Stimulated activated CD8-positive, alpha-beta memory T cell treated with anti-CD3 and anti-CD28 coated beads, Interleukin-7, amount 100 ng/mL, for 24 hours (primary cell): ENCODE measurements around the gene SOX6.
"Not testable (repeated sequence)": the region's sequence is repeated elsewhere in the genome, so short reads cannot be mapped to it uniquely, and the experiment has no call there.

Experiments
- DNase-seq: peaks from one replicate; pipeline ENCODE4 v3.0.0-alpha.2; 2020; ENCODE audit warnings: low read depth

The SOX6 gene

GRCh38 chr11:16148301-16148931 is 207.9 kb downstream of the SOX6 start:
- no peak for DNase-seq

DNA sequence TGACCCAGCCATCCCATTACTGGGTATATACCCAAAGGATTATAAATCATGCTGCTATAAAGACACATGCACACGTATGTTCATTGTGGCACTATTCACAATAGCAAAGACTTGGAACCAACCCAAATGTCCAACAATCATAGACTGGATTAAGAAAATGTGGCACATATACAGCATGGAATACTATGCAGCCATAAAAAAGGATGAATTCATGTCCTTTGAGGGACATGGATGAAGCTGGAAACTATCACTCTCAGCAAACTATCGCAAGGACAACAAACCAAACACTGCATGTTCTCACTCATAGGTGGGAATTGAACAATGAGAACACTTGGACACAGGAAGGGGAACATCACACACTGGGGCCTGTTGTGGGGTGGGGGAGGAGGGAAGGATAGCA is 209.4 kb downstream of the SOX6 start:
- not testable (repeated sequence) for DNase-seq

DNA sequence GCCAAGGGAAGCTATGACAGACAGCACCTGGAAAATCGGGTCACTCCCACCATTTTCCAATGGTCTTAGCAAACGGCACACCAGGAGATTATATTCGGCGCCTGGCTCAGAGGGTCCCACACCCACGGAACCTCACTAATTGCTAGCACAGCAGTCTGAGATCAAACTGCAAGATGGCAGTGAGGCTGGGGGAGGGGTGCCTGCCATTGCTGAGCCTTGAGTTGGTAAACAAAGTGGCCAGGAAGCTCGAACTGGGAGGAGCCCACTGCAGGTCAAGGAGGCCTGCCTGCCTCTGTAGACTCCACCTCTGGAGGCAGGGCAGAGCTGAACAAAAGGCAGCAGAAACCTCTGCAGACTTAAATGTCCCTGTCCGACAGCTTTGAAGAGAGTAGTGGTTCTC is 214.7 kb downstream of the SOX6 start:
- DNase-seq, result not testable (repeated sequence)

DNA sequence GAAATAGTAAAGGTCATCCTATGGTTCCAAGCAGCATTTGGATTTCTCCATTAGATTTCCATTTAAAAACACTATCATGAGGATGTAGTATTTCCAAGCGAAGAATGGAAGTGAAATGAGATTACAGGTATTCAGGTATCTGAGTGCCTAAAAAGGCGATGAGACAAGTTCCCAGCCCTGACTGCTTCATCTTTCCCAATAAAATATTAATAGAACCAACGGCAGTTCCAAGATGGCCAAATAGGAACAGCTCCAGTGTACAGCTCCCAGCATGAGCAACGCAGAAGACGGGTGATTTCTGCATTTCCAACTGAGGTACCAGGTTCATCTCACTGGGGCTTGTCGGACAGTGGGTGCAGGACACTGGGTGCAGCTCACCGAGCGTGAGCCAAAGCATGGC is 215.2 kb downstream of the SOX6 start:
- DNase-seq, result not testable (repeated sequence)

GRCh38 chr11:16136792-16137390 is 219.5 kb downstream of the SOX6 start:
- no peak for DNase-seq

DNA sequence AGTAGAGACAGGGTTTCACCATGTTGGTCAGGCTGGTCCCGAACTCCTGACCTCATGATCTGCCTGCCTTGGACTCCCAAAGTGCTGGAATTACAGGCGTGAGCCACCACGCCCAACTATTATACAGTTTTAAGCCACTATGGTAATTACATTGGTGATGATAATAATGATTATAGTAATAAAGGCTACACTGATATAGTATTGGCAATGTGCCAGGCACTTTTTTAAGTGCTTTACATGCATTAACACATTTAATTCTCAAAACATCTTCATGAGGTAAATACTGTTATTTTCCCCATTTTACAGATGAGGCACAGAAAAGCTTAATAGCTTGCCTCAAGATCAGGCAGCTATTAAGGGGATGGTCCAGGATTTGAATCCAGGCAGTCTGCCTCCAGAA is 222.5 kb downstream of the SOX6 start:
- DNase-seq, result no peak

- DNase-seq, result no peak
Measured at GRCh38 chr11:16127732-16128131, 228.6 kb downstream of the SOX6 start.

DNA sequence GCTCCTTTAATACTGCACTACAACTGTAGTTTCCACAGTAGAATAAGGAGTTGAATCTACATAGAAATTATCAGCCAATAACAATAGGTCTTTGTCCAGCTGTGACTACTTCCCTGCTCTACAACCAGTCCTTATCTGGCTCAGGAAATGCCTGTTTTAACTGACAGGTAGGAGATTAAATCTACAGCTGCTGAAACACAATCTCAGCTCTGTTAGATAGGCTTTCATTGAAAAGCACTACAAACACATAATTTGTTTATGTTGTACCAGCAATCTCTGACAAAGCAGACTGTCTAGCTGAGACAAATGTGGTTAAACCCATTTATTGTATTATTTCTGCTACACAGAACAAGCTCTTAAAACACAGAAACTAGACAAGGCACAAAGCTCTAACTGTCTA is 230.0 kb downstream of the SOX6 start:
- no peak for DNase-seq

- DNase-seq, result no peak
Measured at GRCh38 chr11:16125796-16126195, 230.6 kb downstream of the SOX6 start.

DNA sequence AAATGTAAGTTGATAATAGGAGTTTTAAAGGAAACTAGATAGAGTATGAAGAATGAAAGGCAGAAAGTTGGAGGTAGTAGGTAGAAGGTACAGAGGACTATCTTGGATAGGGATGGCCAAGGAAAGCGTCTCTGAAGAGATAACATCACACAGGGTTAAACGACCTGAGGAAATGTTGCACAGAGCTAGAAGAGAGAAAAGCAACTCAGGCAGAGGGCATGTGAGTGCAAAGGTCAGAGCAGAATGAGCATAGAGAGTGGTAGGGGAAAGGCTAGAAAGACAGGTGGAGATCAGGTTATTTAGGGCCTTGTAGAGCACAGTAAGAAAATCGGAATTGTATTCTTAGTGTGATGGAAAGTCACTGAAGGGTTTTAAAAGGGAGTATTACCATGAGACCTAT is 232.0 kb downstream of the SOX6 start:
- no peak for DNase-seq

GRCh38 chr11:16121853-16122252 is 234.5 kb downstream of the SOX6 start:
- DNase-seq, result no peak

DNA sequence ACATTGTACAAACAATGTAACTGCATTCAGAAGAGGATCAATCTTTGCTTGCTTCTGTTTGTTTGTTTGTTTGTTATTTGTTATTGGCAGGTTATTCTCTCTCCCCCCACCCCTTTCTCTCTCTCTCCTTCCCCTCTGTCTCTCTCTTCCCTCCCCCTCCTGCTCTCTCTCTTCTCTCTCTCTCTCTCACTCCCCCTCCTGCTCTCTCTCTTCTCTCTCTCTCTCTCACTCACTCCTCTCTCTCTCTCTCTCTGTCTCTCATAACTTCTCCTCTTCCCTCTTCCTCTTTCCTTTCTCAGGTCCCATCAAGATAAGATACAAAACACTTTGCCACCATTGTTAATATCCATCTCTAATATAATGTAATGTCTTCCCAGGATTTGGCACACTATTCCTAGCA is 236.3 kb downstream of the SOX6 start:
- DNase-seq, result no peak

- no peak for DNase-seq
Measured at GRCh38 chr11:16117989-16118756, 238.2 kb downstream of the SOX6 start.

DNA sequence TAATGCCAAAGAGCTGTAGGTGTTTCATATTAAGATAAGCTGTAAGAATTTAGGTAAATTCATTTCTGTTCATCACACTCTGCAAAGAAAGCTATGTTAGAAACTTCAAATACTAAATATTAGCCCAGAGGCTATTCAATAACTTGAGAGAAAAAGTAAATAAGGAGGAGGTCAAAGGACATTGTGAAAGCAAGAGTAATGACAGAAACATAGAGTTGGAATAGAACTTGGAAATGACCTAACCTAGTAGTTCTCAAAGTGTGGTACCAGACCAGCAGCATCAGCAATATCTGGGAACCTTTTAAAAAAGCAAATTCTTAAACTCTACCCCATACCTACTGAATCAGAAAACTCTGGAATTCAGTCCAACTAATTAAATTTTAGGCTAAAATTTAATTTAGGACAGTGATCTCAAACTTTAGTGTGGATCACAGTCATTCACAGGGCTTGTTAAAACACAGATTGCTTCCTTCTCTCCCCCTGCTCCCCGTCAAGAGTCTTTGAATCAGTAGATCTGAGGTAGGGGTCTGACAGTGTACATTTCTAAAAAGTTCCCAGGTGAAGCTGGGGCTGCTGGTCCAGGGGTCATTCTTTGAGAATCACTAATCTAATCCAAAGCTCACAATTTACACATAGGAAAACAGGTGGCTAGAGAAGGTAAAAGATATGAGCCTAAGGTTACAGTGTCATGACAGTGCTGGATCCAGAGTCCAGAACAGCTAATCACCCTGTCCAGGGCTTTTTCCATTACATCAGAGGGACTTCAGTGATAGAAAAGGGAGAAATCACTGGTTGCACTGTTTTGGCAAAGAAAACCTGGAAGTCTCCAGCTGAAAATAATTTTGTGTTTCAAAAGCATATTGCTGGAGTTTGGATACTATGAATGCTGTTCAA is 241.1 kb downstream of the SOX6 start:
- no peak for DNase-seq

DNA sequence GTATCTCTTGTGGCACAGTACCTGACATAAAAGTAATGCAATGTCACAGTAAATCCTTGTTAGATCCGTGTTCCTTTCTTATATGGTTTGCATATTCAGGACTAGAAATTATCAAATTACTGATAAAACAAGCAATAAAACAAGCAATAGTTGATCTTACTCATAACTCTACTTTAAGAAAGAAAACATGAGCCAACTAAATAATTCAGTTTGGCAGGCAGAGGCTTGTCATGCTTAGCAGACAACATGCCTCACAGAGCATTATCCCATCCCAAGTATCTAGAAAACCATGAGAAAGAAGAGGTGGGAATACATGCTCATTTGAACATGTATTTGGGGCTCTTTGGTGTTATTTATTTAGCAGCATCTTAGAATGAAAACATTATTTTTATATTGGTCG is 241.9 kb downstream of the SOX6 start:
- no peak for DNase-seq

DNA sequence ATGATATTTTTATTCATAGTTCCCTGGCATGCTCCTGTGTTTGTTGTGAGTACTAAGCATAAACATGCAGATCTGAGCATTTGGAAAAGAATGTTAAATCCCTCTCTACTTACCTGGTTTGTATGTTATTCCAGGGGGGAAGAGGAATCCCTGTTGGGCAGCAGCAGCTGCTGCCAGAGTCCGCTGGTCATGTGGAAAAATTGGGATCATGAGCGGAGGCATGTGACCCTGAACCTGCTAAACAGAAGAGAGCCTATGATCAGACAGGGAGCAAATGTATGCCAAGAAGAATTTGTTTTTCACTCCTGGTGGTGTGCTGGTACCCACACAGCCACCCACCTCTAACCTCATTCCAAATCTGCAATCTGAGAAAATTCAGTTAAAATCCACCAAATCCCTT is 244.7 kb downstream of the SOX6 start:
- no peak for DNase-seq

DNA sequence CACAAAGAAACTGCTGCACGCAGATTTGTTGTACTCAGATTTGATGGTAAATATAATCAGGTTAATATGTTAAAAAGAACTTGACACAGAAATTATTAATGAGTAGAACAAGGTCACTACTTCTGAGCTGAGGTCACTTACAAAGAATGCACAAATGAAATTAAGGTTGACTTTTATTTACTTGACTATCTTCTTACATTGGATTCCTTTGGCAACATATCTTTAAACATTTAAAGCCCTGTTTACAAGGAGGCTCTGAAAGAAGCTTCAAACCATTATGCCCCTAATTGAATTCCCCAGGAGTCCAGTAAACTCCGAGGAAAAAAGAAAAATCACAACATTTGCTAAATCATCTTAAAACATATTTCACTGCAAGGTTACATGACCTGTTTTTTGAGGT is 245.5 kb downstream of the SOX6 start:
- DNase-seq, result no peak

DNA sequence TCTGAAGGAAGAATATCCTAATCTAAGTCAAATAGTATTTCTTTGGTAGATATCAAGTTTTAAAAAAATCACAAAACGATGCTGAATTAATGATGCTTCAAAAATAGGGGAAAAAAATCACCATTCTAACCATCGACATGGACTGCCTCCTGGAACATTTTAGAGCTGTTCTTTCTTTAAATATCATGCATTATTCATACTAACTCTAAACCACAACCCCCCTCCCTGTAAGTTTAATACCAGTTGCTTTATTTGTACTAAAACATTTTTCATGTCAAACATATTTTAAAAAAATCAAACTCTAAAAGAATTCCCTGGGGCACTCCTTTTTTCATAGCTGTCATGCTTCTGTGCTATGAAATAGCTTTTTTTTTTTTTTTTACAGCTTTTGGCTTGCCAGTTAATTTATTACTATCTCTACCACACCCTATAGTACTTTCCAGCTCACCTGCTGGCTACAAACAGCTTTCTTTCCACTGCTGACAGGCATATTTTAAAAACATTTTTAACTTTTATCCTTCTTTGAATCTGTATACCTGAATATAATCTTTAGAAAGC is 256.9 kb downstream of the SOX6 start:
- DNase-seq, result no peak

GRCh38 chr11:16098526-16099205 is 257.7 kb downstream of the SOX6 start:
- no peak for DNase-seq

- no peak for DNase-seq
Measured at GRCh38 chr11:16097543-16097942, 258.8 kb downstream of the SOX6 start.

GRCh38 chr11:16096336-16096735 is 260.0 kb downstream of the SOX6 start:
- DNase-seq, result no peak

DNA sequence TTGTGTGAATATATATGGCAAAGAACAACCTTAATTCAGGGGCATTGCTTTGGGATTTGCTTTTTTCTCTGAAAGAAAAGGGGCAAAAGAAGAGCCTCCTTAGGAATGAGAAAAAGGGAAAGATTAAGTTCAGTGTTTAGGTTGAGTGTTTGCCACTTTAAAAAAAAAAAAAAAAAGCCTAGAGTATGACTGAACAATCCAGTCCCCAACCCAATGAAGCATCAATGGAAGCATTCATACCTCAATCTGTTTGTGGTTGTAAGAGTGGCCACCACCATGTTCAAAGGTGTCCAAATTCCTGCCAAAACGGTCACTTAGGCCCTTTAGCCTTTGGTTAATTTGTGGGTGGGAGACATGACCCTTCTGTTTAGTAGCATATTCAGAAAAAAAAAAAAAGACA is 260.6 kb downstream of the SOX6 start:
- DNase-seq, result no peak
